GM19043 (cell line): ENCODE measurements around the gene PPP1R8.
"Not testable (repeated sequence)": the region's sequence is repeated elsewhere in the genome, so short reads cannot be mapped to it uniquely, and the experiment has no call there.

Source experiments
- ATAC-seq: cut with Tn5 transposase; IDR thresholded peaks from one replicate; pipeline ENCODE4 v1.9.1; 2021; ENCODE audit warnings: low read depth; ENCODE audit not compliant: unreplicated experiment

Gene PPP1R8

DNA sequence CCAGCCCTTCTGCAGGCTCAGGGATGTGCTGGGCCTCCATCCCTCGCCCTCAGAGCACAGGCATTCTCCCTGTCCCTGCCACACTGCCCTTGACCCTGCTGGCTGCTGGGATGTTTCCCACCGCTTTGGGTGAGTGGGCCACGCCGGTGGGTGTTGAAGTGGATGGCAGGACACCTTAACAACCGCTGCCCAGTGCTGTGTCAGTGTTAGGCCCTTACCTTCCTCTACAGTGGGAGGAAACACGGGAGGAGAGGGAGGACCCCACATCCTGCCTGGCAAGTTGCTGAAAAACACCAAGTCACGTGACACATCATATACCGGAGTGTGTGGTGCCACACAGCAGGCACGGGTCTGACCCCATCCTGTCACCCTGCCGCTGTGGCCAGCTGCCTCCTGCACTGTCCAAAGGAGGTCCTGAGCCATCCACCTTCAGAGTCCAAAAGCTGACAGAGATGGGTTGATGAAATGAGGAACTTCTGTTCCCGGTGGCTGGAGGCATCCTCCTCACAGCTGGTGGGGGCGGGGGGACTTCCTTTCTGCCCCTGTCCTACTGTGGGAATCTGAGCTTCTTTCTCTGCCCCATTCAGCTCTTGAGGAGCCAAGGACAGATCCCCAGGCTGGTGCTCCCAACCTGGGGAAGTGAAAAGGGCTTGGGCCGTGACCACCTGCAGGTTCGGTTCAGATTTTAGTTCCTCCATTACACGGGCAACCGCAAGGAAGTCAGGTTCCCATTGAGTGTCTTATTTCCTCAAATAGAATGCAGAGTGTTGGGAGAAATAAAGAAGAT, 38.5 kb downstream of the PPP1R8 start:
- no peak for ATAC-seq

DNA sequence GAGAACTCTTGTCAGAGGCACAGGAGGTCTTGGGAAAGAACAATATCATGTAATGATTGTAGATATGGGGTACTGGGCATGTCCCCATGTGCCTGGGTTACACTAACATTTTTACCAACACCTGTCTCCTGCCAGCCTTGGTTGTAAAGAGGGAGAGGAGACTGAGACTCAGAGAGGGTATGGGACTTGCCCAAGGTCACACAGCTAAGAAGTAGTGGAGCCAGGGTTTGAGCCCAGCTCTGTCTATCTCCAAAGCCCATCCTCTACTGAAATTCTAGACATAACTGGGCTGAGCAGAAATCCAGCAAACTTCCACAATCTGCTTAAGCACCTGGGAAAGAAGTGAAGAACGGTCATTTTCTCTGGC, 39.1 kb downstream of the PPP1R8 start:
- no peak for ATAC-seq

DNA sequence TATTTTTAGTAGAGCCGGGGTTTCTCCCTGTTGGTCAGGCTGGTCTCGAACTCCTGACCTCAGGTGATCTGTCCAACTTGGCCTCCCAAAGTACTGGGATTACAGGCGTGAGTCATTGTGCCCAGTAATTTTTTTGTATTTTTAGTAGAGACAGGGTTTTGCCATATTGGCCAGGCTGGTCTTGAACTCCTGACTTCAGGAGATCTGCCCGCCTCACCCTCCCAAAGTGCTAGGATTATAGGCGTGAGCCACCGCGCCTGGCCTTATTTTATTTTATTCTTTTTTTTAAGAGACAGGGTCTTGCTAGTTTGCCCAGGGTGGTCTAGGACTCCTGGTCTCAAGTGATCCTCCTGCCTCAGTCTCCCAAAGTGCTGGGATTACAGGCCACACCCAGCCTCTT, 40.5 kb downstream of the PPP1R8 start:
- not testable (repeated sequence) for ATAC-seq

DNA sequence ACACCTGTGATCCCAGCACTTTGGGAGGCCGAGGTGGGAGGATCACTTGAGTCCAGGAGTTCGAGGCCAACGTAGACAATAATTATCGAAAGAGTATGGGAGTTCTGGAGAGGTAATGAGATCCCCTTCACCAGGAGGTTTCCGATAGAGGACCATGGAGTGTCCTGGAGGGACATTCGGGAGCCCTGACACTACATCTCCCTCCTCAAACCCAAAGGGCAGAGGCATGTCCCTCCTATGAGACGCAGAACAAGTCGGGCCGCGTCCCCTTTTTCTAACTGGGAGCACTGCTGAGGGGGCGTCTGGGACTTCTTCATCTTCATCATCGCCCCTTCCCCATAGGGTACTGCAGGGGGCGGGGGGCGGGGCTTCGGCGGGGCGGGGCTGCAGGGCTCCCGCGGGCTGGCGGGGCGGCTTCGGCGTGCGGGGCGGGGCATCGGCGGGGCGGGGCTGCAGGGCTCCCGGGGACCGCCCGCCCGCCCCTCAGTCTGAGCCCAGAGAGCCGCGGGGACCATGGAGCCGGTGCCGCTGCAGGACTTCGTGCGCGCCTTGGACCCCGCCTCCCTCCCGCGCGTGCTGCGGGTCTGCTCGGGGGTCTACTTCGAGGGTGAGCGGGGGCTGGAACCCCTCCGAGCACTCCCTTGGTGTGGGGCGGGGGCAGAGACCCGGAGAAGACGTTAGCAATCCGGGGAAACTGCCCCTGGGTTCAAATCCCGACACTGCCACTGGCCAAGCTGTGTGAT, 41.6 kb downstream of the PPP1R8 start, which contains the start of gene THEMIS2:
THEMIS2 (plus strand) TSS at position 486 of the 743 bp plus-strand sequence; CDS start at position 514, 28 bp downstream.
- no peak for ATAC-seq

DNA sequence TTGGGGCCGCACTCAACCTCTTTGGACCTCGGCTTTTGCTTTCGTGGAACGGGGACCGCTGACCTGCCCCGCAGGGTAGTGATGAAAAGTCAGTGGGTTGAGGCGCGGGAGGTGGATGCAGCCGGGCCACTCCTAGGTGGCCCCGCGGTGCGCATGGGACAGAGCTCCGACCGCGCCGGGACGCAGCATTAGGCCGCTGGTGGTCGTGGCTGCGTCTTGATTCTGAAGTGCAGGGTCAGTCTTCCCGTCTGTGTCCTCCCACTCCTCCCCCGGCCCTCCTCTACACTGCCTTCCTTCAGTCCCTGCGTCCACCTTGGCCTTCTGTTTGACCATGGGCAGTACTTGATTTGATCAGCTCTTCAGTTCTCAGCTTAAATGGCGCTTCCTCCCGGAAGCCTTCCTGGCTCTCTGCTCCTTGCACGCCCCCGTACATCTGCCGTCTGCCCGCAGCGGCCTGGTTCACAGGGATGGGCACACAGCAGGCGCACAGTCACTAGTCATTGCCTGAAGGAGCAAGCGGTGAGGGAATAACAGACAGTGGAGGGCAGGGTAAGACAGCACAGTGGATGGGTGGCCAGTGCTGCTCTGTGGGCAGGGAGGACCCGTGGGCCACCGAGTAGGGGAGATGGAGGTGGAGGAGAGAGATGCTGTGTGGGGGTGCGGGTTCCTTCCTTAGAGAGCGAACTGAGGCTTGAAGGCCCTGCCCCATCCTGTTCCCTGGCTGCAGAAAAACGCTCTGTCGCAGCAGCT, 42.4 kb downstream of the PPP1R8 start:
- no peak for ATAC-seq

DNA sequence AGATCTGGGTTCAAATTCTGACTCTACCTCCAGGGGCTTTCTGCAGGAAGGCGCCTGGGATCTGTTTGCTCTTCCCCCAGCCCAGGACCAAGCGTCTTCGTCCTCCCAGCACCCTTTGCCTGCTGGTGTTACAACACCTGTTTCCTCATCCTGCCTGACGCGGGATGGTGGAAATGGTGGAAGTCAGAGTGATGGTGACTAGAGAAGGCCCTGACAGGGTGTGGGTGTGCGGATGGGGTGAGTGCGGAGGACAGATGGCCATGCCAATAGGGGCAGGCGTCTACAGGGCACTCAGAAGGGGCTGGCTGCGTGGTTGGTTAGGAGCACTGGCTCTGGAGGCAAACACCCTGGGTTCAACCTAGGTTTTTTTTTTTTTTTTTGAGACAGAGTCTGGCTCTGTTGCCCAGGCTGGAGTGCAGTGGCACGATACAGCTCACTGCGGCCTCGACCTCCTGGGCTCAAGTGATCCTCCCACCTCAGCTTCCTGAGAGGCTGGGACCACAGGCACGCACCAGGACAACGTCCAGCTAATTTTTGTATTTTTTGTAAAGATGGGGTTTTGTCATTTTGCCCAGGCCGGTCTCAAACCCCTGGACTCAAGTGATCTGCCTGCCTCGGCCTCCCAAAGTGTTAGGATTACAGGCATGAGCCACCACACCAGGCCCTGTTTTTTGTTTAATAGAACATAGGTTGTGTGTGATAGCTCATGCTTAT, 43.2 kb downstream of the PPP1R8 start:
- no peak for ATAC-seq

DNA sequence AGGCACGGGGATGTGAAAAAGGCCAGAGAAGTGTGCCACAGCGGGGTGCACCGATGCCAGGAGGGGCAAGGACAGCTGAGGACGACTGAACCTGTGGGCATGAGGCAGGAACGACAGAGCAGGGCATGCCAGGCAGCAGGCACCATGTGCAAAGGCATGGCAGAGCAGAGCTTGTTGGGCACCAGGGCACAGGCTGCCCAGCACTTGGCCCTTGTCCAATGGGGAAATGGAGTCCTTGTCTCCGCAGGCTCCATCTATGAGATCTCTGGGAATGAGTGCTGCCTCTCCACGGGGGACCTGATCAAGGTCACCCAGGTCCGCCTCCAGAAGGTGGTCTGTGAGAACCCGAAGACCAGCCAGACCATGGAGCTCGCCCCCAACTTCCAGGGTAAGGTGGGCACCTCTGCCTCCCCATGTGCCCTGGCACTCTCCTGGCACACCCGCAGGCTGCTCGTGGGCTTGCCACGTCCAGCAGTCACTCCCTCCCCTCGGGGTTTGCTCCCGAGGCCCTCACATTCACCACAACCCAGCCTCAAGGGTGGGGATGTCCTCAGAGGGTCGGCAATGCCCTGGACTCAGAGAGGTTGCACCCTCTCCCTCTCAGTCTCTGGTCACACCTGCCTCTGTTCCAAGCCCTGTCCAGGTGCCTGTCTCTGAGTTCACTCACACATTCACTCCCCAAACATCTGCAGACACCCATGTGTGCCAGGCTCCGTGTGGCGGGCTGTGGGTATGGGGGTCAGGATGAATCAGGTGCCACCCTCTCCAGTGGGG, 45.9 kb downstream of the PPP1R8 start:
- ATAC-seq = no peak

DNA sequence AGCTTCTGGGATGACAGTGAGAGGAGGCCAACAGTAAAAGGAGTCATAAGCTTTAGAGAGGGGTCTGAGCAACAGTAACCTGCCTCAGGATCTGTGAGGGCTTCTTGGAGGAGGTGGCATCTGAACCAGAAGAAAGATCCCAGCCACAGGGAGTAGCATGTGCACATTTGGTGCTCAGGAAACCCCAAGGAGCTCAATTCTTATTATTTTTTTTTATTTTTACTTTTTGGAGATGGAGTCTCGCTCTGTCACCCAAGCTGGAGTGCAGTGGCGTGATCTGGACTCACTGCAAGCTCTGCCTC, 46.5 kb downstream of the PPP1R8 start:
- ATAC-seq = no peak

DNA sequence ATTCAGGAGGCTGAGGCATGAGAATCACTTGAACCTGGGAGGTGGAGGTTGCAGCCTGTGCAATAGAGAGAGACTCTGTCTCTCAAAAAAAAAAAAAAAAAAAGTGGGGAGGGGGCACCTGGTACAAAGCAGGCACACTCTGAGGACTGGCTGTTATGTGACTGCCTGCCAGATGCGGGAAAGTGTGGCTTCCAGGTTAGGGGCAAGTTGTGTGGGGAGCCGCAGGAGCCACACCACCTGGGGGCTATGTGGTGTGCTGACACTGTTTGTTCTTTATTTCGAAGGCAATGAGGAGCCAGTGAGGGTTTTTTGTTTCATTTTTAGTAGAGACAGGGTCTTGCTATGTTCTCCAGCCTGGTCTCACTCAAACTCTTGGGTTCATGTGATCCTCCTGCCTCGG, 47.5 kb downstream of the PPP1R8 start:
- ATAC-seq = no peak

DNA sequence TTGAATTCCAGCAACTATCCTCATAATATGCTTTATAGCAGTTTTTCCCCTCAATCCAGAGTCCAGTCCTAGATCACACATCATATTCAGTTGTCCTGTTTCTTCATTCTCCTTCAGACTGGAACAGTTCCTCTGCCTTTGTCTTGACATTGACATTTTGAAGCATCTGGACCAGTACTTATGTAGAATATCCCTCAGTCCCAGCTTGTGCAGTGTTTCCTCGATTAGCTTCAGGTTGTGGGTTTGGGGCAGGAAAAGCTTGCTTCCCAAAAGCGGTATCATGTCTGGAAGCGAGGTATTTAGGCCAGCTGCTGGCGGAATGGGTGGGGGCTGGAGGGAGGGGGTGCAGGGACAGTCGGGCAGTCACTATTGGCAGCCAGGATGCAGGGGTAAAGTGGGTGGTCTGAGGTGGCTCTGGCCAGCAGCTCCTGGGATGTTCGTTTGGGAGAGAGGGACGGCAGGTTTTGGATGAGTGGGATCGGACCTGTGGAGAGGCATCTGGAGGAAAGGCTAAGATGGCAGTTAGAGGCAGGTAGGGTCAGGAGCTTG, 48.3 kb downstream of the PPP1R8 start:
- no peak for ATAC-seq

DNA sequence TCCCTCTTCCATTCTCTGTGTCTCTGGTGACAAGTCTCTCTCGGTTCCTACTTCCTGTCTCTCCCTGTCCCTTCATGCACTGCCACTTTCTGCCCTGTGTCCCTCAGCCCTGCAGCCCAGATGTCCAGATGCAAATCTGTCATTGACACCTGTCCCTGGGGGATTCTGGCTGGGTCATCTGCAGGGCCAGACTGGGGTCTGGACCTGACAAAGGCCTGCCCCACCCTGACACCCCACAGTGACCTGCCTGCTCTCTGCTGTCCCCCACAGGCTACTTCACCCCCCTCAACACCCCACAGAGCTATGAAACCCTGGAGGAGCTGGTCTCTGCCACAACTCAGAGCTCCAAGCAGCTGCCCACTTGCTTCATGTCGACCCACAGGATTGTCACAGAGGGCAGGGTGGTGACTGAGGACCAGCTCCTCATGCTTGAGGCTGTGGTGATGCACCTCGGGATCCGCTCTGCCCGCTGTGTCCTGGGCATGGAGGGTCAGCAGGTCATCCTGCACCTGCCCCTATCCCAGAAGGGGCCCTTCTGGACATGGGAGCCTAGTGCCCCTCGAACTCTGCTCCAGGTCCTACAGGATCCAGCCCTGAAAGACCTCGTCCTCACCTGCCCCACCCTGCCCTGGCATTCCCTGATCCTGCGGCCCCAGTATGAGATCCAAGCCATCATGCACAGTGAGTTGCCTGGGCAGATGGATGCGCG, 48.9 kb downstream of the PPP1R8 start:
- no peak for ATAC-seq

DNA sequence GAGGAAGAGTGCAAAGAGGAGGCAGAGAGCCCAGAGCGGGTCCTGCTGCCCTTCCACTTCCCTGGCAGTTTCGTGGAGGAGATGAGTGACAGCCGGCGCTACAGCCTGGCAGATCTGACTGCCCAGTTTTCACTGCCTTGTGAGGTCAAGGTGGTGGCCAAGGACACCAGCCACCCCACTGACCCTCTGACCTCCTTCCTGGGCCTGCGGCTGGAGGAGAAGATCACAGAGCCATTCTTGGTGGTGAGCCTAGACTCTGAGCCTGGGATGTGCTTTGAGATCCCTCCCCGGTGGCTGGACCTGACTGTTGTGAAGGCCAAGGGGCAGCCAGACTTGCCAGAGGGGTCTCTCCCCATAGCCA, 51.9 kb downstream of the PPP1R8 start:
- ATAC-seq = no peak

DNA sequence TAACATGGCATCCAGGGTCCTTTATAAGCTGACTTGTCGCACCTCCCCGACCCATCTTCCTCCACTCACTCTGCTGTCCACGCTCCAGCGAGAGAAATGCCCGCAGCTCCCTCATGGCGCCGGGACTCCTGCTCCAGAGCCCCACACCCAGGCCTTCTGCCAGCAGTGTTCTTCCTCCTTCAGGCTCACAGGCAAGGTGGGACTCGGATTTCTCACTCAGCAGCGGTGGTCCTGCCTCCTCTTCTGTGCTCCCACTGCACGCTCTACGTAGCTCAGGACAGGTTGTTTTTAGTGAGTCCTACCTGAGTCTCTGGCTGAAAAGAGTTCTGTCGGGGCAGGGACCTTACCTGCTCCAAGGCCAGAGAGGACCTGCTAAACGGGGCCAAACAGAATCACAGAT, 53.0 kb downstream of the PPP1R8 start:
- ATAC-seq = no peak

DNA sequence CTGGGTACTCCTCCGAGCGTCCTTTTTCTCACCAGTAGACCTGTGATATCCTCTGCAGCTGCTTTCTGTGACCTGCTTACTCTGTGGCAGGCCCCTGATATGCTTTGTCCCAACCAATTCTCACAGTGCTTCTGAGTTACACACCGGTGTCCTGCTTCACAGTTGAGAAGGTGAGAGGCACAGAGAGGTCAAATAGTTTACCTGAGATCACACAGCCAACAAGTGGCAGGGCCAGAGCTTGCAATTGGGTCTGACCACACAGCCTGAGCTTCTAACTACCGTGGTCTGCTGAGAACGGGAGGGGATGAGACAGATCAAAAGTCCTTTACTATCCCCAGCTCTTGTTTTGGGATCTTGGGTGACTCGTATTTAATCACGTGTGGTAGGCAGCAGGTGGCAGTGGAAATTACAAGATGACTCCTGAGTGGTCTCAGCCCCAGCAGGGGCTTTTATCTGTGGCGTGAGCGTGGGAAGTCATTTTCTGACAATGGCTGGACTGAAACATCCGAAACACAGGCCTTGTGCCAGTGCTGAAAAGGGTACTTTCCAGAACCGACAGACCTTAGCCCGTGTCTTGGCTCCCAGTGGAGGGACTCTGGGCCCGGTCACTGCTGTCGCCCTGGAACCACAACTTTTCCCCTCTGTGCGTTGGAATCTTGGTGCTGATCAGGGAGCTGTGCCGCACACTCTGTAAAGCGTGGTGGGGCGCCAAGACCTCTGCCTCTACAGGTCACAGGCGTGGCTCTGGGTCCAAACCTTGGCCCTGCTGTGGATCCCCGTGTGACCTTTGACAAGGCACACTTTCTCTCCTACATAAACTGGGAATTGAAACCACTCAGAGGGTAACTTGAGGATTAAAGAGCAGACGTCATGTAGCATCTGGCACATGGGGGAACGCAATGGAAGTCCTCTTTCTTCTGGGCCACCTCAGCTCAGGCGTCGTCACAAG, 53.7 kb downstream of the PPP1R8 start:
- ATAC-seq = no peak

DNA sequence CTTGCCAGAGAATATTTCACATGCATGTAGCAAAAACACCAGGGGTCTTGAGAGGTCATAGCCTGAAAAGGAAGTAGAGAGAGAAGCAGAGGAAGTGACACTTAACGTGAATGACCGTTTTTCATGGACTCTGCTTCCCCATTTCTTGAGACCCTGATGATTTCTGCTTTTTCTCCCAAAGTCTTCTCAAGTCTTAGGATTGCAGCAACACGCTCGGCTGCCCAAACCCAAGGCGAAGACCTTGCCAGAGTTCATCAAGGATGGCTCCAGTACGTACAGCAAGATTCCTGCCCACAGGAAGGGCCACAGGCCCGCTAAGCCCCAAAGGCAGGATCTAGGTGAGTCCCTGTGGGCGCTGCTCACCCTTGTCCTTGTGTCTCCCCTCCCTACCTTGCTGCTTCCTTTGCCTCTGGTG, 54.5 kb downstream of the PPP1R8 start:
- no peak for ATAC-seq

DNA sequence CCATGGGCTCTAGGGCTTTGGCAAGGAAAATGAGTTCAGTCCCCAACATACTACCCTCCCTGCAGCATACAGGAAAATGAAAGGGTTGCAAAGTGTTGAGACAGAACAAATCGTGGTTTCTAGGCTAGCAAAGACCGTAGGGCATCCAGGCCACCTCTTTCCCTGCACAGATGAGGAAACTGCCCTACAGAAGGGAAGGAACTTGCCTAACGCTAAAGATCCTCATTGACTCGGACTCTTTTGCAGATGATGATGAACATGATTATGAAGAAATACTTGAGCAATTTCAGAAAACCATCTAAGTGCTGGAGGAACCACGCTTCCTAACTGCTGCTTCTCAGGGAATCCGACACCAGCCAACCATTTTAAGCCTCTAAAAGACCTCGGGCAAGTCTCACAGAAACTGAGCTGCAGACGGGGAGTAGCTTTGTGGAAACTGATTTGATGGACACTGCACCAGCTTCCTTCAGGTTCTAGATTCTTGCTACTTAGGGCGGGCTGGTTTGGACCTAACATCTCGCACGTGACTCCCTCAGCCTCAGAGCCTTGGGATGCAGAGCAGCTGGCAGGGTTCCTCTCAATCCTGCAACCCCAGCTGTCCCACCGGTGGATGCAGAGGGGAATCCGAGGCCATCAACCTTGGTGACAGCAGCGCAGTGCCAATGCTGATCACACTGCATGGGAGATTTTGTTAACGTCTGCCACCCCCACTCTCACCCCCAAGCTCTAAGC, 55.2 kb downstream of the PPP1R8 start:
- no peak for ATAC-seq

DNA sequence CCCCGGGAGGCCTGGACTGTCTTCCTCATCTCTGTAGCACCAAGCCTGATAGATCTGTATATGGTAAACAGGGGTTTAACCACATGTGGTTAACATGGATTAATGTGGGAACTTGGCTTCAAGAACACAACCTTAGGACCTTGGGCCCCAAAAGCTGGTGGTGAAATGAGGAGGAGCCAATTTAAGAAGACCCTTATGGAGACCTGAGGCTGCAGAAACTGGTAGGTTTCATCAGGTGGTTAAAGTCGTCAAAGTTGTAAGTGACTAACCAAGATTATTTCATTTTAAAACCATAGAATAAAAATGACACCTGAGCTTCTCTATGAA, 55.7 kb downstream of the PPP1R8 start:
- no peak for ATAC-seq

DNA sequence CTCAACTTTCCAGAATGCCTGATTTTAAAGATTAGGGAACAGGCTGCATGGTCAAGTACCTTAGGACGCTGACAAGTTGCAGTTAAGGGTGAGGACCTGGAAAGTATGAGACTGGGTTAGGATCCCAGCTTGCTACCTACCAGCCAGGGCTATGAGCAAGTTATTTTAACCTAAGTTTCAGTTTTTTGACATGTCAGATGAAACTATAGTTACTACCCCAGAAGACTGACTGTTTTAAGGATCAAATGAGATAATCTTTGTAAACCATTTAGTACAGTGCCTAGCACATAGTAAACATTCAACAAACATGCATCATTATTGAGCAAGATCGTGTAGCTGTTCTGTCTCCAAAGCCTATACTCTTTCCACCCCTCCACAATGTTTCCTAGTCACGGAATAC, 56.2 kb downstream of the PPP1R8 start:
- ATAC-seq = no peak
